ENCODE data around the gene F2RL2. TPM values are rescaled to one million over a fixed set of nuclear protein-coding genes. Genes with fewer than 3 reads are reported as not detected.

F2RL2 gene
- total and polyA plus RNA-seq, 10 of the 15 experiments (the other 5 are each of a cell fraction or from before 2014, with no cell fraction given): 0.03 to 0.24 (median 0.08) TPM; not detected in 5

GRCh38 chr5:76622076-76622475 lies 1.1 kb downstream of the F2RL2 start (continued):
- TF ChIP-seq FOXK2 (IDR thresholded peaks at IDR 0.05): no peak
- TF ChIP-seq GATAD2B (conservative IDR thresholded peaks at IDR 0.05; ENCODE audit: low read depth): no peak
- TF ChIP-seq BMI1 (IDR thresholded peaks at IDR 0.05; ENCODE audit: borderline replicate concordance): no peak
- TF ChIP-seq CEBPZ (IDR thresholded peaks at IDR 0.05; ENCODE audit: low read depth, low read length): no peak

GRCh38 chr5:76620166-76620565 lies 3.0 kb downstream of the F2RL2 start:
- ATAC-seq (no peak), FAIRE-seq (no peak), DNase-seq (ENCODE audit: low read depth, low spot score) (no peak)
- ChIA-PET RAD21 (ENCODE audit: unreplicated experiment) (interaction anchor here (1.2 kb wide), 1 partner anchor 19 kb away, joined by 3 read pairs; no protein-coding TSS in a partner anchor), SMC1A (ENCODE audit: uncharacterized antibody, unreplicated experiment) (interaction anchor here (0.9 to 1.4 kb wide), 3 partner anchors 8 to 461 kb away, joined by 3 read pairs; no protein-coding TSS in a partner anchor), CTCF (no interaction called here), POLR2A (no interaction called here)
- Histone ChIP-seq H3K9me3 (replicated peaks; ENCODE audit: control insufficient read depth, insufficient read depth, low read length) (no peaks in the 10 kb centered on the region), H3K79me2 (ENCODE audit: control insufficient read depth, insufficient read depth, low read length) (no peaks in the 10 kb centered on the region), H3K4me3 (no peak overlapping the region), H3K27ac (ENCODE audit: control insufficient read depth, insufficient read depth) (no peak overlapping the region), H3K27me3 (replicated peaks in 1 of 2; ENCODE audit: control insufficient read depth in 2 of 2, insufficient read depth in 2 of 2, low read length in 1 of 2) (no peaks in the 10 kb centered on the region), H3K4me2 (ENCODE audit: control insufficient read depth, insufficient read depth) (no peak overlapping the region), H3K36me3 (ENCODE audit: control insufficient read depth in 2 of 2, insufficient read depth in 2 of 2, low read length in 1 of 2) (no peaks in the 10 kb centered on the region; a peak in 1 of 4 replicates), H4K20me1 (ENCODE audit: control insufficient read depth, insufficient read depth) (no peaks in the 10 kb centered on the region), H3K9ac (ENCODE audit: control insufficient read depth, insufficient read depth, low read length) (no peak overlapping the region), H2AFZ (ENCODE audit: control insufficient read depth, low read depth, low read length) (no peak overlapping the region), H3K4me1 (ENCODE audit: control insufficient read depth, insufficient read depth, low read length) (no peaks in the 10 kb centered on the region)
- WGBS (ENCODE audit: insufficient coverage, insufficient replicate concordance, low lambda C conversion rate, missing lambda C conversion rate): 79% methylated on average over 5 of the region's 5 CpGs
- TF ChIP-seq NFYB (IDR thresholded peaks at IDR 0.05; ENCODE audit: insufficient read depth, low read depth, low read length) (no peak), HDAC6 (IDR thresholded peaks at IDR 0.05; ENCODE audit: unreplicated experiment) (no peak), STAT3 (IDR thresholded peaks at IDR 0.05; ENCODE audit: low read depth, low read length) (no peak), BCL11A (IDR thresholded peaks at IDR 0.05; ENCODE audit: low read depth, low read length) (no peak), HDGF (IDR thresholded peaks at IDR 0.05) (no peak), EED (IDR thresholded peaks at IDR 0.05; ENCODE audit: low read depth) (no peak)
- no TSS peak for BruUV-seq (replicated peaks)
- intact Hi-C loops (cut with micrococcal nuclease; ENCODE audit: unreplicated experiment) (no loop called here), in situ Hi-C loops (cut with MboI) (no loop called here)
